Cardiac muscle cell (in vitro differentiated cells and primary cell): ENCODE measurements around the gene PINLYP. TPM values are rescaled to one million over a fixed set of nuclear protein-coding genes. Genes with fewer than 3 reads are reported as not detected.

Experiments used
- DNase-seq, 2 donors: peaks; one replicate each; pipeline versions ENCODE4 v3.0.0 to v3.0.0-alpha.2; 2010 to 2017; ENCODE audit warnings: low read depth in 1 of 2, low spot score in 1 of 2
- H3K27ac ChIP-seq: fragments of 200-600 bp; sonication (generic); 2 replicates; pipeline ENCODE4 v1.5.1; 2016
- H3K27me3 ChIP-seq: fragments of 200-600 bp; sonication (generic); 2 replicates; pipeline ENCODE4 v1.6.0; 2016; ENCODE audit warnings: control low read depth
- H3K36me3 ChIP-seq: fragments of 200-600 bp; sonication (generic); 2 replicates; pipeline ENCODE4 v1.5.1; 2016; ENCODE audit warnings: control low read depth
- H3K4me1 ChIP-seq: fragments of 200-600 bp; sonication (generic); 2 replicates; pipeline ENCODE4 v1.8.1; 2017; ENCODE audit warnings: low read depth, mild to moderate bottlenecking, mixed run types
- H3K4me3 ChIP-seq: fragments of 200-600 bp; sonication (generic); 2 replicates; pipeline ENCODE4 v1.5.1; 2016; ENCODE audit warnings: mild to moderate bottlenecking
- H3K9me3 ChIP-seq: fragments of 200-600 bp; sonication (generic); 2 replicates; pipeline ENCODE4 v1.5.1; 2017; ENCODE audit warnings: low read depth, mild to moderate bottlenecking, control low read depth
- CTCF ChIP-seq: IDR thresholded peaks from 2 replicates; pipeline ENCODE4 v1.5.1; 2012; ENCODE audit warnings: low read depth, mild to moderate bottlenecking, low read length
- polyA plus RNA-seq: library from polyadenylated mRNA; unstranded; fragments of >200 nt; fragmentation: Nextera tagmentation; extraction: Ambion mirVana; gene quantifications from 2 replicates; pipeline ENCODE4 v1.2.1, GENCODE V29; 2016
- total RNA-seq: library from RNA; depleted of rRNA; stranded (reverse); fragments of >200 nt; gene quantifications from 2 replicates; pipeline ENCODE4 v1.2.3, GENCODE V29; 2016

Gene PINLYP
- total and polyA plus RNA-seq, 2 experiments from 2014 or later, result 8.7 to 12.1 TPM

GRCh38 chr19:43589277-43589676, 13.7 kb downstream of the PINLYP start:
- Histone ChIP-seq H3K36me3 (peaks cover 4% of the 10 kb centered on the region), H3K4me3 (no peak overlapping the region), H3K4me1 (no peaks in the 10 kb centered on the region), H3K9me3 (no peaks in the 10 kb centered on the region), H3K27me3 (no peaks in the 10 kb centered on the region), H3K27ac (no peak overlapping the region)
- no peak for DNase-seq
- TF ChIP-seq CTCF, result no peak

GRCh38 chr19:43589678-43590077, 14.1 kb downstream of the PINLYP start:
- DNase-seq, result no peak
- no peaks in the 10 kb centered on the region for H3K27me3 ChIP-seq

GRCh38 chr19:43591904-43592772, 16.5 kb downstream of the PINLYP start:
- H3K36me3 ChIP-seq, result no peaks in the 10 kb centered on the region
- no peak for TF ChIP-seq CTCF

More at GRCh38 chr19:43589678-43590077, 14.1 kb downstream of the PINLYP start:
- H3K36me3 ChIP-seq, result peaks cover 4% of the 10 kb centered on the region
- no peak overlapping the region for H3K27ac ChIP-seq
- no peaks in the 10 kb centered on the region for H3K4me1 ChIP-seq
- TF ChIP-seq CTCF, result no peak
- H3K9me3 ChIP-seq, result no peaks in the 10 kb centered on the region
- no peak overlapping the region for H3K4me3 ChIP-seq

GRCh38 chr19:43592800-43593350, 17.3 kb downstream of the PINLYP start:
- no peak for DNase-seq
- H3K4me3 ChIP-seq, result no peak overlapping the region
- H3K27me3 ChIP-seq, result no peaks in the 10 kb centered on the region
- H3K36me3 ChIP-seq, result no peaks in the 10 kb centered on the region
- no peak overlapping the region for H3K27ac ChIP-seq
- no peaks in the 10 kb centered on the region for H3K9me3 ChIP-seq
- no peak for TF ChIP-seq CTCF
- H3K4me1 ChIP-seq, result peaks cover 3% of the 10 kb centered on the region

More at GRCh38 chr19:43591904-43592772, 16.5 kb downstream of the PINLYP start:
- peaks cover 2% of the 10 kb centered on the region for H3K4me1 ChIP-seq
- H3K4me3 ChIP-seq, result no peak overlapping the region
- H3K27ac ChIP-seq, result no peak overlapping the region
- H3K27me3 ChIP-seq, result no peaks in the 10 kb centered on the region
- DNase-seq, result no peak
- H3K9me3 ChIP-seq, result no peaks in the 10 kb centered on the region

- no peaks in the 10 kb centered on the region for H3K27me3 ChIP-seq
- no peaks in the 10 kb centered on the region for H3K9me3 ChIP-seq
- DNase-seq, result no peak
- TF ChIP-seq CTCF, result no peak
- H3K4me1 ChIP-seq, result peaks cover 3% of the 10 kb centered on the region
- H3K36me3 ChIP-seq, result no peaks in the 10 kb centered on the region
- H3K4me3 ChIP-seq, result peak overlapping the region; percentile 52
- no peak overlapping the region for H3K27ac ChIP-seq
Observed at GRCh38 chr19:43594081-43594697, 18.6 kb downstream of the PINLYP start.
